CD4-positive, alpha-beta T cell treated with Interleukin-6 for 4 hours (primary cell): ENCODE results near the gene CPLANE2.
"Not testable (repeated sequence)": the region's sequence is repeated elsewhere in the genome, so short reads cannot be mapped to it uniquely, and the experiment has no call there.

Experiments
- DNase-seq: peaks from one replicate; pipeline ENCODE4 v3.0.0-alpha.2; 2020; ENCODE audit warnings: mixed read lengths

The CPLANE2 gene

DNA sequence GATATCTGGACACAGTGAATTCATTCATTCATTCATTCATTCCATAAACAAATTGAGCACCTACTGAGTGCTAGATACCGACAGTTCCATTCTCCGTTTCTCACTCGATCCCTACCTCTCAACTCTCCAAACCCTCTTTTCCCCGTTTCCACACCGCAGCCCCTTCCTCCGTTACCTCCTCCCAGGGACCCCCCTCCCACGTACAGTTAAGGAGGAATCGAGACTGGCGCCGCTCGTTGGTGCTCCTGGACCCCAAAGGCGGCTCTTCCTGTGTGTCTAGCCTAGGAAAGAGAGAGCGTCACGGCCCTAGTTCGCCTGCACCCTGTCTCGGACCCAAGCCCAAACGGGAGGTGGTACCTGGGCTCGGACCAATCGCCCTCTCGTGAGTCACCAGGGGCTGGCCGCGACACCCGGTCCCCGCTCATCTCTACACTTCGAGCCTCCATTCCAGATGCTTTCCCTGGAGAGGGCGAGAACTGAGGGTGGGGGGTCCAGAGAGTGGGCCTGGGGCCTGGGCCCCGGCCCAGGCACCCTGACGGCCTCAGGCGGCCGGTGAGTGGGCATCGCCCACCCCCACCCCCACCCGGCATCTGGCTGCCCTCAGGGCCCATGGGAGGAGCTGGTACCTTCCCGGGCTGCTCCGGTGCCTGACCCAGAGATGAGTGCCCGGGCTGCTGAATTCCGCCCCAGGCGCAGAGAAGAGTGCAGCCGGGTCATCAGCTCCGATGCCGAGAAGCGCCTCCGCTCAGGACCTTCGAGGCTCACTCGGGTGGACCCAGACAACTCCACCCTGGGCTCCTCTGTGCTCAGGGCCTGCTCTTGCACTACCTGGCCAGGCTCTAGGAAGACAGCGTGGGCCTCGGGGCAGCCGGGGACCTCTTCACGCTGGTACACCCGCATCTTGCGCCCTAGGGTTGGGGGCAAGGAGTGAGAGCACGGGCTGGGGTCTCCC lies 29.4 kb downstream of the CPLANE2 start:
- DNase-seq = no peak

DNA sequence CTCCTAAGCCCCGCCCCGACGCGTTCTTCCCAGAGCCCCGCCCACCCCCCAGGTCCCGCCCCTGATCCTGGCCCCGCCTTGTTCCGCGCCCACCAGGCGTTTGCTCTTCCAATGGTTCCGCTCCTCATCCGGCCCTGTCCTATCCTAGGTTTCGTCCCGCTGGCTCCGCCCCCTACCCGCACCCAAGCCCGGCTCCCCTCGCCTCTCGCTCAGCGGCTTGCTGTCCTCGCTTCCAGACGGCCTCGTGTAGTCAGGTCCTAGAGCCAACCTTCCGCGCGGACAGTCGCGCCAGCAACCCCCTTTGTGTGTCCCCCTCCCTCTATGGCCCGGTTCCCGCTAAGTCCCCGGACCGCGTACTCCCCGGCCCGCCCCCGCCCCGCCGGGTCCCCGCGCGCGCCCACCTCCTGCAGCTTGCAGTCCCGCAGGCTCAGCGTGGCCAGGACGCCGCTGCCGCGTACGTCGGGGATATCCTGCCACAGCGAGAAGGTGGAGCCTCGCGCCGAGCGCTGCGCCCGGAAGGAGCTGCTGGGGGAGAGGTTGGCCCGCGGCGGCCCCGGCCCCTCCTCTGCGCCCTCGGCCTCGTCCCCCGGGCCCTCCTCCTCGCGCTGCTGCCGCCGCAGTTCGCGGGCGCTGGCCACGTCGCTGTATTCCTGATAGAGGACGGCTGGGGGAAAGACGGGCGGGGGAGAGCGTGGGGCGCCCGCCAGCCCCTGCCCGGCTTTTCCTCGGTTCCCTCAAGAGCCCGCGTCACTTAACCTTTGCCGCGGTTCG lies 30.3 kb downstream of the CPLANE2 start:
- peak; percentile 96 for DNase-seq

DNA sequence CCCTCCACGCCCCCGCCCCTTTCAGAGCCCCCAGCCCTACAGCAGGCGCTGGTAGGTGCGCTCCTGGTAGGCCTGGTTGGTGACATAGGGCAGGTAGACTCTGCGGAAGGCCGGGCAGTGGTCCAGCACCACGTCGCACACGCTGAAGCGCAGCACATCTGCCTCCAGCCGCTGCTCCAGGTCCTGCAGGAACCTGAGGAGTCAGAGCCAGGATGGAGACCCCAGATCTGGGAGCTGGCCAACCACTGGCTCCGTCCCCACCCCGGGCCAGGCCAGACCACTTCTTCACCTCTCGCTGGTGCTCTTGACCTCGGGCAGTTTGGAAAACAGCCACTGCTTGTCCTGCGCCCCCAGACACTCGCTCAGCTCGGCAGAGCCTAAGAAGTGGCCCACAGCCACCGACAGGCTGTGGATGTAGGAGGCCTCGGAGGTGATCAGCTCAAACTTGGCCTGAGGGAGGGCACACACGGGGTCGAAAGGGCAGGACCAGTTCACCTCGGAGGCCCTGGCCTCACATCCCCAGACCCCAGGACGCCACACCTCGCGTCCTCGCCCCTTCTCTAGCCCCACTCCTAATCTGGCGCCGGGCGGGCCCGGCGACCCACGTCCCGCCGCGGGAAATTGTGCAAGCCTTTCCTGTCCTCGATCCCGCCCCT lies 31.0 kb downstream of the CPLANE2 start:
- DNase-seq = no peak

DNA sequence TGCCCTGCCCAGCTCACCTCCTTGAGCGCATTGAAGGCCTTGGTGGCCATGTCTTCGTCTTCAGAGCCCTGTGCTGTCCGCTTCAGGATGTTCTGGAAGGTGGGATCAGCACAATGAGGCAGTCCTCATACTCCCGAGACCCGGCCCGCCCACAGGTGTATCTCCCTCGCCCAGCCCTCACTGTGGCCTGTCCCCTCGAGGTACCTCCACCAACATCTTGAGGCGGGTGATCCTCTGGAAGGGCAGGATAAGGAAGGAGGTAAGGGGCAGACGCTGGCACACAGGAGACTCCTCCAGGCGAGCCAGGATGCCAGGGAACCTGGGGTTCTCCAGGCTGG lies 31.7 kb downstream of the CPLANE2 start:
- DNase-seq = no peak

DNA sequence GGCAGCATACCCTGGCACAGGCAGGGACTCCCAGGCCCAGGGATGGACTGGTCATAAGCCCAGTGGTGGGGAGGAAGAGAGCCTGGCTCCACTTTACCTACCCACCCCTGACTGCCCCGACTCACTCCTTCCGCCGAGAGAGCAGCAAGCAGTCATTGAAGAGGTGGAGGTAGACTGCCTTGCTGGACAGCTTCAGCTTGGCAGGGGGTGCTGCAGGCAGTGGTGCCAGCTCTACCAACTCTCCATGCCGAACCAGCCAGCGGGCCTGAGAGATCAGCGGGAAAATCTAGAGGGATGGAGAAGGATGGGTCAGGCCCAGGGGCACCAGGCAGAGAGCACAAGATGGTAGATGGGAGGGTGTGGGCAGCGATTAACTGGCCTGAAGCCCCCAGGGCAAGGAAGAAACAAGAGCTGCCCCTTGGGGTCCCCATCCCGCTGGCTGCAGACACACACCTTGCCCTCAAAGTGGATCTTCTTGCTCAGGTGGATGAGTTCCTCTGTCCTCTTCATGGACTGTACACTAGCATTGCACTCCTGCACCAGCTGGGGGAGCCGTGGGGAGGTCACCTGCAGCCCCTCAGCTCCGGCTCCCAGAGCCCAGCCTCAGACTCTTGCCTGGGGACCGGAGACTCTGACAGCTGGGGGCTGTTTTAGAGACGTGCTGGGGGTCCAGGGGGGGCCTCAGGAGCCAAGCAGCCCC lies 32.2 kb downstream of the CPLANE2 start:
- DNase-seq = peak; percentile 56

DNA sequence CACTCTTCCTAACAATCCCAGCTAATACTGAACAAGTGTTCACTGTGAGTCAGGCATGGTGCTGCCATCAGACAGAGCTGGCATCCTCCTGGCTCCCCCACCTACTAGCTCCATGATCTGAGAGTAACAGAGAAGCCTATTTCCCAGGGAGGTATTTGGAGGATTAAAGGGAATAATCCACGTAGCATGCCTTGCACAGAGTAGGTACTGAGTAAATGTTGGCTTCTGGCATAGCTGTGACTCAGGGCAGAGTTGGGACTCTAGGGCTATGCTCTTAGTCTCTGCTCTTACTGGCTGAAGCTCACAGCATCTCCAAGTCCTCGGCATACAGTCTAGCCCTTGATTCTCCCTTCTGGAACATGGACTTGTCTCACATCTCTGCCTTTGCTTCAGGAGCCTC lies 32.8 kb downstream of the CPLANE2 start:
- DNase-seq = no peak

DNA sequence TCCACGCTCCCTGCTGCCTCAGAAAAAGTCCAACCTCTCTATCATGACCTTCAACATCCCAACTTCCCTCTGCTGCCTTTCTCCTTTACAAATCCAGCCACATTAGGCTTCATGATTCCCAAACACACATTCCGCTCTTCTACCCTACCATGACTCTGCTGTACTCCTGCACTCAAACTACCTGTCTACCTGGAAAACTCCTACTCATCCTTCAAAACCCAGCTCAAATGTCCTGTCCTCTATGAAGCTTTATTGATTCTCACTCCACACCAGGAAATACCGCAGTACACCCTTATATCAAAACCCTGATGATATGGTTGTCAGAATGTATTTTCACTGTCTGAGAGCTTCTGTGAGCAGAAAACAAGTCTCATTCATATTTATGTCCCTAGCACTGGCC lies 33.4 kb downstream of the CPLANE2 start:
- DNase-seq = no peak

DNA sequence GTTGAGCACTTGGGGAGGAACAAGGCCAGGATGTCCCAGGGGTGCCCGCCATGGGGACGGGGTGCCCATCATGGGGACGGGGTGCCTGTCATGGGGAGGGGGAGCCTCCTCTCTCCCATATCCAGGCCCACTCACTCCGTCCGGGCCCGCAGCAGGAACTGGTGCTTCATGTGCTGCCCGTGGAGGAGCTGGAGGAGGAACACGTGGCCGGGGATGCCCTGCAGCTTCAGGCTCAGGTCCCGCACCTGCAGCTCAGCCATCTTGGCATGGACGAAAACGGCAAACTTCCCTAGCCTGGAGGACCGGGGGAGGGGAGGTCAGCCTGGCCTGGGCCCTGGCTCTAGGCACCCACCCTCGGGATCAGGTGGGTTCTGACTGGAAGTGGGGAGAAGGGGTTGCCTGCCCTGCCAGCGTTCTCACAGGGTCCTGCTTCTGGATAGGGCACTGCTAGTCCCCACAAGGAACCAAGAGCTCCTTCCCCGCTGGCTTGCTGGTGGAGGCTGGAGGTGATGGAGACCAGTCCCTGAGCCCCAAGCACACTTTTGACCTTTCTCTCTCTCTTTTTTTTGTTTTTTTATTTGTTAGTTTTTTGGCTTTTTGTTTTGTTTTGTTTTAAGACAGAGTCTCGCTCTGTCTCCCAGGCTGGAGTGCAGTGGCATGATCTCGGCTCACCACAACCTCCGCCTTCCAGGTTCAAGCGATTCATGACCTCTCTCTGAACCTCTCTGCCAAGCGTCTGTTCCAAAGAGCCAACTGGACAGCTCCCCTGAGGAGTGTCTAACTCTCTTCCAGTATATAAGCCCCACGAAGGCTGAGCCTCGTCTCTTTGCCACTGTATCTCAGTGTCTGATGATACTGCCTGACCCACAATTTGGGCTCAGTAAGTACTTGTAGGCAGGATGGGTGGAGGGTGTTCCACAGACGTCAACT lies 34.4 kb downstream of the CPLANE2 start:
- no peak for DNase-seq

DNA sequence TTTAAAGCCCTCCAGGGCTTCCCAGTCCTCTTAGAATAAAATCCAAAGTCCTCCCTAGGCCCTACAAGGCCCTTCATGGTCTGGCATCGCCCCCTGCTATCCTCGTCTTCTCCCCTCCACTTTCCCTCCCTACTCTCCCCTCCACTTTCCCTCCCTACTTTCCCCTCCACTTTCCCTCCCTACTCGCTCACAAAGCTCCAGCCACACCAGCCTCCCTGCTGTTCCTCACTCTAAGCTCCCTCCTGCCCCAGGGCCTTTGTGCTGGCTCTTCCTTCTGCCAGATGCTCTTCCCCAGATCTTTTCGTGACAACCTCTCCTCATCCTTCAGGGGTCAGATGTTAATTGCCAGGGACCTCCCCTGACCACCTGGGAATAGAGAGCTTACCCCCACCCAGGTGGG lies 37.3 kb downstream of the CPLANE2 start:
- DNase-seq = no peak

DNA sequence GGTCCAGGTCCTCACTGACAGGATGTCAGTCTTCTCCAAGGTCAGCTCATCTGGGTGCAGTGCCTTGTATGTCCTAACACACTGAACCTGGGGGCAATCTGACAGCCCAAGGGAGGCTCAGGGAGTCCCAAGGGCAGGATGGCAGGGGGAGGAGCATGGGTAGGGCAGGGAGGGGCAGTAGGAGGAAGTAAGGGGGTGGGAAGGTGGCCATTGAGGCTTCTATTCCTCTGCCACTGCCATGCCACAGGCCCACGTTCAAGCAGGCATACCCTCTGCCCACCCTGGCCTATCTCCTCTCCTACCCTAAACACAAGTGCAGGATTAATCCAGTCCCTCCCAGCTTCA lies 37.9 kb downstream of the CPLANE2 start:
- DNase-seq = no peak

DNA sequence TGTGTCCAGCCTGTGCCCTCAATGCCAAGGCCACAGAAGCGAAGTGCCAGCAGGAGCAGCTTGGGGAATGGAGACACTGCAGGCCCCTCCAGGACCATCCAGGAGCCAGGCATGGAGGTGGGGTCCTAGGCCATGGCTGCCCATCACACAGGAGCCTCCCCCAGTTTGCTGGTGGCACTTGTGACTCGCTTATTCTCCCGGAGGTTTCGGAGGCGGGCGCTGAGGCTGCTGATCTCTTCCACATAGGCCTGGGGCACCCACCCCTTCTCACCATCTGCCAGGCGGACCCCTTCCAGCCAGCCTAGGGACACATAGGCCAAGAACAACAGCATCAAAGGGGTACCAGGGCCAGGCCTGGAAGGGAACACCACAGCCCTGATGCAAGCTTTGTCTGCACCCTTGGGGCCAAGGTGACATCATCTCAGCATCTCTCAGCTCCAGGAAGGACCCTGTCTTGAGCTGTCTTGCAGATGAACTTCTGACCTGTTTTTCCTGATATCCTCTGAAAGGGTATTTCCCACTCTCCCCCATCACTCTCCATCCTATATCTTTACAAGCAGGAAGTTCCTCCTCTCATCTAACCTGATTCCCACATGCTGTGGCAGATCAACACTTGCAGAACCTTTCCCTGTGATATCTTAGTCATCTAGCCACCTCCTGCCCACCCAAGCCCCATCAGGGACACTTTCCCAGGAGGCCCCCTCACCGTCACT lies 38.4 kb downstream of the CPLANE2 start:
- DNase-seq = no peak

DNA sequence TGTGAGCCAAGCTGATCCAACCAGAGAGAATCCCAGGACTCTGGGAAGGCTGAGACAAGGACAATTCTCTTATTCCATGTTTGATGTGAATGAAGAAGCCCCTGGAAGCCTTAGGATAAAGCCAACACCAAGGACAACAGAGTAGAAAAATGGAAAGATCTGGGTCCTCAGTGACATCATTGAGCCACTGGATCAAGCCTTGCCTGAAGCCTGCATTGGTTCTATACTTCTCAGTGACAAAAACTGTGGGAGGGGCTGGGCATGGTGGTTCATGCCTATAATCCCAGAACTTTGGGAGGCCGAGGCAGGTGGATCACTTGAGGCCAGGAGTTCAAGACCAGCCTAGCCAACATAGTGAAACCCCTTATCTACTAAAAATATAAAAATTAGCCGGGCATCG lies 40.1 kb downstream of the CPLANE2 start:
- no peak for DNase-seq

DNA sequence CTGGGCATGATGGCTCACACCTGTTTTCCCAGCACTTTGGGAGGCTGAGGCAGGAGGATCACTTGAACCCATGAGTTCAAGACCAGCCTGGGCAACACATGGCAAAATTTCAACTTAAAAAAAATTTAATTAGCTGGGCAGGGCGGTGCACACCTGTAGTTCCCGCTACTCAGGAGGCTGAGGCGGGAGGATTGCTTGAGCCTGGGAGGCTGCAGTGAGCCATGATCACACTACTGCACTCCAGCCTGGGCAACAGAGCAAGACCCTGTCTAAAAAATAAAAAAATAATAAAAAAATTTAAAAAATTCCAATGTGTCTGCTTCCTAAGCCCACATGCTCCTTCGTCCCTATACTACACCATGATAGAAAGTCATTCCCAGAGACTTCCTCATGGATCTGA lies 40.8 kb downstream of the CPLANE2 start:
- DNase-seq = not testable (repeated sequence)

DNA sequence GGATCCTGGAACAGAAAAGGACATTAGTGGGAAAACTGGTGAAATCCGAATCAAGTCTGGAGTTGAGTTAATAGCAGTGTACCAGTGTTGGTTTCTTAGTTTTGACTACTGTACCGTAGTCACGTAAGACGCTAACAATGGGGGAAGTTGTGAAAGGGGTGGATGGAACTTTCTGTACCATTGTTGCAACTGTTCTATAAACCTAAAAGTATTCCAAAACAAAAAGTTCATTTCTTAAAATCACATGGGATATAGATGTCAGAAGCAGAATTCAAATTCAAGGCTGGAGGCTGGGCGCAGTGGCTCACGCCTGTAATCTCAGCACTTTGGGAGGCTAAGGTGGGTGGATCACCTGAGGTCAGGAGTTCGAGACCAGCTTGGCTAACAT lies 41.5 kb downstream of the CPLANE2 start:
- no peak for DNase-seq

DNA sequence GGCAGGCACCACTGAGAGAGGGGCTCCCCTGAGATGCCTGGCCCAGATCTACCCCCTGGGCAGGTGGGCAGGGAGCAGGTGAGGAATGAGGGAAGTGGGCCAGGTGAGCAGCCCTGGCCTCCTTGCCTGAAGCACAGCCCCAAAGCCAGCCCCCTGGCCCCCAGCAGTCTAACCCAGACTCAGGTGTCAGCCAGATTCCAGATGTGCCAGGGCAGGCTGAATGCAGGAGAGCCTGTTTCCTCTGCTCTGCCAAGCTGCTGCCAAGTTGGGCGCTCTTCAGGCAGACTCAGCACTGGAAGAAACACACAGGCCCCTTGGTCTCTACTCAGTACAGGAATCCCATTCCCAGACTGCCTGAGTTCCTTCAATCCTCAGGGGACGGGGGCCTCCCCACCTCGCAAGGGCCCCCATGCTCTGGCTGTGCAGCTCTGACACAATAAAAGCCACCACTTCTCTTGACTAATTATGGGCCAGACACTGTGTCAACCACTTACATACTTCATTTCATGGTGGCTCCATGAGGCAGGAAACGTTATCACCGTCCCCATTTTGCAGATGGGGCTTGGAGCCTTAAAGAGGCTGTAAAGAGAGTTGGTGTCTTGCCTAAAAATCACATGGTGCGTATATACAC lies 45.0 kb downstream of the CPLANE2 start:
- no peak for DNase-seq

DNA sequence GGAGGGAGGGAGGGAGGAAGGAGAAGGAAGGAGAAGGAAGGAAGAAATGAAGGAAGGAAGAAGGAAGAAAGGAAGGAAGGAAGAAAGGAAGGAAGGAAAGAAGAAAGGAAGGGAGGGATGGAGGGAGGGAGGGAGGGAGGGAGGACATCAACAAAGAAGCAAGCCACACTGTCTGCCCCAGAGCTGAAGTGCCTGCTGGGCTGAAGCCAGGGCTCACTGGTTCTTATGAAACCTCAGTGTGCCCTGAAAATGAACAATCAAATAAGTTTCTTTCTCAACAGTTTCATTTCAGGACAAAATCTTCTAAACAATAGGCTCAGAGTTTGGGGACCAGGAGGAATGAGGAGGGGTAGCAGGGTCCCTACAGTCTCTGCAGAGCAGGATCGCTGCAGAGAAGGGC lies 45.7 kb downstream of the CPLANE2 start:
- DNase-seq = no peak

DNA sequence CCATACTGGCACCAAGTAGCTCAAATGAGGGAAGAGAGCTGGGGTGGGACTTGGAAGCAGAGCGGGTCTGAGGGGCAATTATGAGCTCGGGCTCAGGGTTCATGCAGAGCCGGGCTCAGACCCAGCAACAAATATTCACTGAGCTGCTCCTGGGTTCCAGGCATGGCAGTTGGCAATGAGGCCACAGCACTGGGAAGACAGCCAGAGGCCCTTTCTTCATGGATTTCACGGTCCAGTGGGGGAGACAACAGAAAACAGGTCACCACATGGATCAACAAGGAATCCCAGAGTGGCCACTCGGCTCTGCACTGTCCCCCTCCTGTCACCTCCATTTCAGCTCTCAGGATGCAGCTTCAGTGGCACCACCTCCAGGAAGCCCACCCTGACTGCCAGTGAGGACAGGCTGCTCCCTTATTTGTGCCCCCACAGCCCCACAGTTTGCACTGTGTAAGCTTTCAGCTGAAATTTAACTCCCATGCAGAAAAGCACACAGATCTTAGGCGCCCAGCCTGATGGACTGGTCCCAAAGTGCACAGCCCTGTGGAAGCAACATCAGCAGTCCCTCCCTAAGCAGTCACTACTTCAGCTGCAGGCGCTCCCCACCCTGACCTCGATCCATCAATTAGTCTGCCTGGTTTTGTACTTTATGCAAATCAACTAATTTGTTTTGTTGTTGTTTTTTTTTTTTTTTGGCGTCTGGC lies 46.9 kb downstream of the CPLANE2 start:
- DNase-seq = no peak

DNA sequence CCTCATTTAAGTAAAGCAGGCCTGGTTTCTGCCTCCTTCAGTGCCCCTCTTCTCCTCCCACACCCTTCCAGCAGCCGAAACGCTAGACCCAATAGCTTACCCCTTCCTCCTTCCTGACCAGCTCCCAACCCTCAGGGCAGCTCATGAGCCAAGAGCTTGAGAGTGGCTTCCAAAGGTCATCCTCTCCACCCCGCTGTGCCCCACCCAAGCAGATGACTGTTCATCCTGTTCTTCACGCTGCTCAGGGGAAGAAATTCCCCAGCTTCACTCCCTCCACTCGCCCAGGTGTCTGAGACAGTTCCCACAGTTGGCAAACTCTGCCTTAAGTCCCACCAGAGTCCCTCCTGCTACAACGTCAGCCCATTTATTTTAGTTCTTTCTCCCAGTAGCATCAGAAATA lies 48.0 kb downstream of the CPLANE2 start:
- no peak for DNase-seq

DNA sequence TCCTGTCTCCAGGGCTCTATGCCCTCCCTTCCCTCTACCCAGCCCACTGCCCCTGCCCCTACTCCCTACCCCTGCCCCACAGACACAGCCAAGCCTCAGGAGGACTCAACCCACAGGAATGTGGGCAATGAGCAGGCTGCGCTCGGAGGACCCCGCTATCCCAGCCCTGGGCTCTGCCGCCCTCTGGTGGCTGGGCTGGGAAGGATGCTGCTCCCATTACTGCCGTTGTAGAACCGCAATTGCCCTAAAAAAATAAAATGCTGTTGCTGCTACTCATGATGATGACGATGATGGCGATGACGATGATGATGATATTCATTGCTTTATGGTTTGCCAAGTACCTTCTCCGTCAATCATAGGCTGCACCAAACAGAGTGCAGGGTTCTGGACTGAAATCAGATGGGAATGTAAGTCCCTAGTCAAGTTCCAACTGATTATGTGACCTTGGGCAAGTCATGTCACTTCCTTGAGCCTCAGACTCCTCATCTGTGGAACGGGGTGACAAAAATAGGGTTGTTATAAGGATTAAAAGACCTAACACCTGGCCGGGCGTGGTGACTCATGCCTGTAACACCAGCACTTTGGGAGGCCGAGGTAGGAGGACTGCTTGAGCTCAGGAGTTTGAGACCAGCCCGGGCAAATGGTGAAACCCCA lies 49.1 kb downstream of the CPLANE2 start:
- peak; percentile 83 for DNase-seq
